ENCODE data around the gene CNP. TPM values are rescaled to one million over a fixed set of nuclear protein-coding genes. Genes with fewer than 3 reads are reported as not detected.
"Not testable (repeated sequence)": the region's sequence is repeated elsewhere in the genome, so short reads cannot be mapped to it uniquely, and the experiment has no call there.

The CNP gene
- total and polyA plus RNA-seq, 10 of the 15 experiments (the other 5 are each of a cell fraction or from before 2014, with no cell fraction given): 1.8 to 60.7 (median 31.4) TPM

GRCh38 chr17:42010266-42010680 is 43.7 kb downstream of the CNP start:
- DNase-seq (ENCODE audit: low read depth, low spot score); BruUV-seq (replicated peaks); SMC1A ChIA-PET (ENCODE audit: uncharacterized antibody, unreplicated experiment); H3K9me3 ChIP-seq (replicated peaks; ENCODE audit: control insufficient read depth, insufficient read depth, low read length); H3K4me1 ChIP-seq (ENCODE audit: control insufficient read depth, insufficient read depth, low read length); FAIRE-seq; H3K27me3 ChIP-seq (replicated peaks in 1 of 2; ENCODE audit: control insufficient read depth in 2 of 2, insufficient read depth in 2 of 2, low read length in 1 of 2); H3K27ac ChIP-seq (ENCODE audit: control insufficient read depth, insufficient read depth); H3K4me2 ChIP-seq (ENCODE audit: control insufficient read depth, insufficient read depth); intact Hi-C loops (cut with micrococcal nuclease; ENCODE audit: unreplicated experiment); H3K9ac ChIP-seq (ENCODE audit: control insufficient read depth, insufficient read depth, low read length); H4K20me1 ChIP-seq (ENCODE audit: control insufficient read depth, insufficient read depth); ATAC-seq; H3K4me3 ChIP-seq; POLR2A ChIA-PET; H2AFZ ChIP-seq (ENCODE audit: control insufficient read depth, low read depth, low read length); H3K36me3 ChIP-seq (ENCODE audit: control insufficient read depth in 2 of 2, insufficient read depth in 2 of 2, low read length in 1 of 2): not testable (repeated sequence)
- ChIA-PET RAD21 (ENCODE audit: unreplicated experiment) (interaction anchor here (1.9 kb wide), 1 partner anchor 46 kb away, joined by 9 read pairs; no protein-coding TSS in a partner anchor), CTCF (interaction anchor here (1.4 kb wide), 1 partner anchor 103 kb away, joined by 3 read pairs; no protein-coding TSS in a partner anchor)
- WGBS (ENCODE audit: insufficient coverage, insufficient replicate concordance, low lambda C conversion rate, missing lambda C conversion rate): 76% methylated on average over 7 of the region's 9 CpGs
- peaks cover 78% of the 10 kb centered on the region for H3K79me2 ChIP-seq (ENCODE audit: control insufficient read depth, insufficient read depth, low read length)
- in situ Hi-C loops (cut with MboI): loop anchor here (25.0 kb wide), 1 partner anchor 1202 kb away; the partner anchor contains the start of gene TMEM106A

- WGBS (ENCODE audit: insufficient coverage, insufficient replicate concordance, low lambda C conversion rate, missing lambda C conversion rate): 98% methylated on average over 3 of the region's 3 CpGs
- Histone ChIP-seq H3K27me3 (replicated peaks in 1 of 2; ENCODE audit: control insufficient read depth in 2 of 2, insufficient read depth in 2 of 2, low read length in 1 of 2) (no peaks in the 10 kb centered on the region), H3K27ac (ENCODE audit: control insufficient read depth, insufficient read depth) (no peak overlapping the region), H3K4me1 (ENCODE audit: control insufficient read depth, insufficient read depth, low read length) (peaks cover 9% of the 10 kb centered on the region), H3K4me3 (no peak overlapping the region), H3K36me3 (ENCODE audit: control insufficient read depth in 2 of 2, insufficient read depth in 2 of 2, low read length in 1 of 2) (peaks cover 0 to 3% of the 10 kb centered on the region in 2 experiments; a peak in 2 of 4 replicates), H3K9me3 (replicated peaks; ENCODE audit: control insufficient read depth, insufficient read depth, low read length) (no peaks in the 10 kb centered on the region), H3K4me2 (ENCODE audit: control insufficient read depth, insufficient read depth) (no peak overlapping the region), H3K9ac (ENCODE audit: control insufficient read depth, insufficient read depth, low read length) (no peak overlapping the region), H3K79me2 (ENCODE audit: control insufficient read depth, insufficient read depth, low read length) (peaks cover 83% of the 10 kb centered on the region), H2AFZ (ENCODE audit: control insufficient read depth, low read depth, low read length) (no peak overlapping the region), H4K20me1 (ENCODE audit: control insufficient read depth, insufficient read depth) (0 out of 2 replicates have a peak, but pooled peaks cover 4% of the 10 kb centered on the region)
- FAIRE-seq (no peak), ATAC-seq (peak; percentile 46), DNase-seq (ENCODE audit: low read depth, low spot score) (no peak)
- BruUV-seq (replicated peaks): TSS peak; percentile 11
- ChIA-PET RAD21 (ENCODE audit: unreplicated experiment) (no interaction called here), POLR2A (no interaction called here), SMC1A (ENCODE audit: uncharacterized antibody, unreplicated experiment) (interaction anchor here (1.5 kb wide), 1 partner anchor 46 kb away, joined by 5 read pairs; no protein-coding TSS in a partner anchor), CTCF (interaction anchor here (1.6 kb wide), 1 partner anchor 13 kb away, joined by 7 read pairs; no protein-coding TSS in a partner anchor)
- no peak for TF ChIP-seq MEF2B (IDR thresholded peaks at IDR 0.05; ENCODE audit: partially characterized antibody, poor library complexity, severe bottlenecking)
- 0 out of 2 replicates have a peak, but pooled peaks have one; percentile 22 for TF ChIP-seq NFYB (IDR thresholded peaks at IDR 0.05; ENCODE audit: insufficient read depth, low read depth, low read length)
- TF ChIP-seq NR2C2 (IDR thresholded peaks at IDR 0.05; ENCODE audit: borderline replicate concordance, control insufficient read depth, insufficient read length, low read depth): no peak
- in situ Hi-C loops (cut with MboI) (loop anchor here (25.0 kb wide), 1 partner anchor 1201 kb away; the partner anchor contains the start of gene TMEM106A), intact Hi-C loops (cut with micrococcal nuclease; ENCODE audit: unreplicated experiment) (no loop called here)
Measured at GRCh38 chr17:42010898-42011516, 44.4 kb downstream of the CNP start.

GRCh38 chr17:42012363-42012762 is 45.8 kb downstream of the CNP start:
- H3K4me3 ChIP-seq; H3K4me1 ChIP-seq (ENCODE audit: control insufficient read depth, insufficient read depth, low read length); DNase-seq (ENCODE audit: low read depth, low spot score); H4K20me1 ChIP-seq (ENCODE audit: control insufficient read depth, insufficient read depth); H3K27ac ChIP-seq (ENCODE audit: control insufficient read depth, insufficient read depth); FAIRE-seq; H3K9me3 ChIP-seq (replicated peaks; ENCODE audit: control insufficient read depth, insufficient read depth, low read length); intact Hi-C loops (cut with micrococcal nuclease; ENCODE audit: unreplicated experiment); H3K4me2 ChIP-seq (ENCODE audit: control insufficient read depth, insufficient read depth); ATAC-seq; H2AFZ ChIP-seq (ENCODE audit: control insufficient read depth, low read depth, low read length); H3K27me3 ChIP-seq (replicated peaks in 1 of 2; ENCODE audit: control insufficient read depth in 2 of 2, insufficient read depth in 2 of 2, low read length in 1 of 2); BruUV-seq (replicated peaks); H3K36me3 ChIP-seq (ENCODE audit: control insufficient read depth in 2 of 2, insufficient read depth in 2 of 2, low read length in 1 of 2); H3K9ac ChIP-seq (ENCODE audit: control insufficient read depth, insufficient read depth, low read length): not testable (repeated sequence)
- in situ Hi-C loops (cut with MboI): loop anchor here (25.0 kb wide), 1 partner anchor 1200 kb away; the partner anchor contains the start of gene TMEM106A
- POLR2A ChIA-PET: interaction anchor here (1.2 kb wide), 1 partner anchor 18 kb away, joined by 5 read pairs; no protein-coding TSS in a partner anchor
- peaks cover 88% of the 10 kb centered on the region for H3K79me2 ChIP-seq (ENCODE audit: control insufficient read depth, insufficient read depth, low read length)
- RAD21 ChIA-PET (ENCODE audit: unreplicated experiment): interaction anchor here (0.6 to 1.4 kb wide), 4 partner anchors 16 to 109 kb away, joined by 3 to 4 read pairs (median 4); partner anchors contain the start of gene KAT2A
- 95% methylated on average over 4 of the region's 4 CpGs for WGBS (ENCODE audit: insufficient coverage, insufficient replicate concordance, low lambda C conversion rate, missing lambda C conversion rate)
- SMC1A ChIA-PET (ENCODE audit: uncharacterized antibody, unreplicated experiment): interaction anchor here (1.1 to 1.5 kb wide), 3 partner anchors 48 to 108 kb away, joined by 3 to 5 read pairs (median 3); partner anchors contain the start of gene KAT2A
- CTCF ChIA-PET: interaction anchor here (0.6 to 1.6 kb wide), 3 partner anchors 10 to 28 kb away, joined by 3 to 7 read pairs (median 5); no protein-coding TSS in a partner anchor
